ENCODE results near the gene FOXC2.

GRCh38 chr16:86521236-86522197 is 45.1 kb upstream of the FOXC2 start:
- TF ChIP-seq CTCF (IDR thresholded peaks at IDR 0.05) (no peak), POLR2AphosphoS5 (IDR thresholded peaks at IDR 0.05) (no peak), POLR2A (IDR thresholded peaks at IDR 0.05) (no peak), EP300 (IDR thresholded peaks at IDR 0.05) (no peak)

All from suprapubic skin (tissue), 4 donors.